GM21515 (cell line): ENCODE measurements around the gene PIP4K2A.

Experiments used
- ATAC-seq: cut with Tn5 transposase; IDR thresholded peaks from one replicate; pipeline ENCODE4 v1.9.1; 2021; ENCODE audit not compliant: unreplicated experiment

PIP4K2A gene

DNA sequence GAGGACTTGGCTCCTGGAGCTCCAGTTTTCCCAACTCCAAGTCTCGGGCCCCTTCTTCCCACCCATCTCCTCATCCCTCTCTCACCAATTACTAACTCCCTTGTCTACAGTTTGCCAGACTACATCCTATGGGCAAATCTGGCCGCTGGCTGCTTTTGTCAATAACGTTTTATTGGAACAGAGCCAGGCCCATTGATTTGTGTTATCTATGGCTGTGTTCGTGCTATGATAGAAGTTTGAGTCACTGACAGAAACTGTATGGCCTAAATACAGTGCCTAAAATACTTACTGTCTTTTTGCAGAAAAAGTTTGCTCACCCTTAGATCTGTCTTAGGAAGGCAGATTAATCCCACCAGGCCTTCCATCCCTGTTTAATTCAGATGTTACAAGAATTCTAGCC, 71.3 kb downstream of the PIP4K2A start:
- ATAC-seq = no peak

DNA sequence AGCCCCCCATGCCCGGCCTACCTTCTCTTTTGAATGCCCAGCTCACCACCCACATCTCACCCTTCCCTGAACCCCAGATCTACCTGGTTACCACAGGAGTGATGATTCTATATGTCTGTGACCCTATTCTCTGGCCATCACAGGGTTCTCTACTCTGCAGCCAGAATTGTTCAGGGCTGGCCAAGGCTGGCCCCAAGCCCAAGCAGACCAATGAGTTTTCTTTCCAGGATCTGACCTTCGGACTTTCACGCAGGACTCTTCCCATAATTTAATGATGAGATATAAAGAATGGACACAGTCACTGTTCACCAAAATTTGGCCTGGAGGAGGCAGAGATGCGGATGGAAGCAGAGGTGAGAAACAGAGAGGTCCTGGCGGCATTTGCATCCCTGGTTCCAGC, 72.6 kb downstream of the PIP4K2A start:
- no peak for ATAC-seq

DNA sequence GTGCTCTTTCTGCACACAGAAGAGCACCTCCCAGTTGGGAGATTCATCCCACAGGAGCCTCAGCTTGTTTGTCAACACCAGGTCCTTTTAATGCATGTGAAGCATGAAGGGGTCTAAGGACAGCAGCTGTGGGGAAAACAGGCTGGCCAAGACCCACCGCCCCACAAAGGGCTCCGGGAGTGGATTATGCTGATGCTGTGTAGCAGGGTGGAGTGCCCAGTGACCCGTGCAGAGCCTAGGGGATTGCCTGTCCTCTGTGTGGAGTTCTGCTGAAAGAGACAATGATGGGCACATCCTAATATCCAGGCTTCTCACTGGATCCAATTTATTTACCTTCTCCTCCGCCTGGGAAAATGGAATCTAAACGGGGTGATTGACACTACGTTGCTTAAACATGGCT, 74.0 kb downstream of the PIP4K2A start:
- ATAC-seq = no peak

DNA sequence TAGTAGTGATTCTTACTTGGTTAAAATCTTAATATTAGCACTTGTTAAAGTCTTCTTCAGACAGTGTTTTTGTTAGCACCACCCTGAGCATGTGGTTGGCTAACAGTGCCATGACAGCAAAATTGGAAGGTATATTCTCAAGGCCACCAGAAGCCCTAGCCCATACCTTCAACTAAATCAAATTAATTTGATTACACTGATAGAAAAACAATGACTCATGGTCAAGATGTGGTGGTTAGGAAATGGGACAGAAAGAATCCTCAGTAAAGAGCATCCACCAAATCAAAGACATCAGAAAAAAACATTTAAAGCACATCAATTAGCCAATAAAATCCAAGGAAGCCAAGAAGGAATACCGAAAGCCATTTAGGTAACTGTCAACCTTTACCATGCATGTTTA, 75.5 kb downstream of the PIP4K2A start:
- no peak for ATAC-seq

DNA sequence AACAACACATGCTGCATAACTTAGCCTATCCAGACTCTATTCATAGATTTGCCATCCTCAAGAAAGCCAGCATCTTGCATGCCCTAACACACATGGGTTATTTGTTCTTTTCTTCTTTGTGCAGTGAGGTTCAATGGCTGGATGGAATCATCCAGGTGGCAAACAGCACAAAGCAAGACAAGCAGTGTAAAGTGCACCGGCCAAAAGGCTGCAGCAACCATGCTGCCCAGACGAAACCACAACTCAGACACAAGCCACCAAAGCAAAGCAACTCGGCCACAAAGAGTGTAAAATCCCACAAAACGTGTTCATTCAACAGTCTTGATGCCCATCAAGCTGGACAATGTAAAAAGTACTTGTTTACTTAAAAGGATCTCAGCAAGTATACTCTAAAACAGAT, 76.9 kb downstream of the PIP4K2A start:
- ATAC-seq = no peak

DNA sequence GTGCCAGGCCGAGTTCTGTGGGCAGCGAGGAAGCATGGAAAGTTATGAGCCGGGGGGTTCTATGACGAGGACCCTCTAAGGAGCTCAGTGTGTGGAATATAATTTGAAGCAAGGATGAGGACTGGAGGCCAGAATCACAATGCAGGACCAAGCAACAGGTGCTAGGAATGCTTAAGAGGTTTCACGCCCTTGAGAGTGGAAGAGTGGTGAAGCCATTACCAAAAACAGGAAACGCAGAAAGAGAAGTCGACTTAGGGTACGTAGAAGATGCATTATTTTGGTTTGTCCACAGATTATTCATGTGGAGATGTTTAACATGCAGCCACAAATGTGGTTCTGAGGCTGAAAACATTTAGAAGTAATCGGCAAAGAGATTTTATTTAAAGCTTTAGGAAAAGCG, 78.7 kb downstream of the PIP4K2A start:
- ATAC-seq = no peak

DNA sequence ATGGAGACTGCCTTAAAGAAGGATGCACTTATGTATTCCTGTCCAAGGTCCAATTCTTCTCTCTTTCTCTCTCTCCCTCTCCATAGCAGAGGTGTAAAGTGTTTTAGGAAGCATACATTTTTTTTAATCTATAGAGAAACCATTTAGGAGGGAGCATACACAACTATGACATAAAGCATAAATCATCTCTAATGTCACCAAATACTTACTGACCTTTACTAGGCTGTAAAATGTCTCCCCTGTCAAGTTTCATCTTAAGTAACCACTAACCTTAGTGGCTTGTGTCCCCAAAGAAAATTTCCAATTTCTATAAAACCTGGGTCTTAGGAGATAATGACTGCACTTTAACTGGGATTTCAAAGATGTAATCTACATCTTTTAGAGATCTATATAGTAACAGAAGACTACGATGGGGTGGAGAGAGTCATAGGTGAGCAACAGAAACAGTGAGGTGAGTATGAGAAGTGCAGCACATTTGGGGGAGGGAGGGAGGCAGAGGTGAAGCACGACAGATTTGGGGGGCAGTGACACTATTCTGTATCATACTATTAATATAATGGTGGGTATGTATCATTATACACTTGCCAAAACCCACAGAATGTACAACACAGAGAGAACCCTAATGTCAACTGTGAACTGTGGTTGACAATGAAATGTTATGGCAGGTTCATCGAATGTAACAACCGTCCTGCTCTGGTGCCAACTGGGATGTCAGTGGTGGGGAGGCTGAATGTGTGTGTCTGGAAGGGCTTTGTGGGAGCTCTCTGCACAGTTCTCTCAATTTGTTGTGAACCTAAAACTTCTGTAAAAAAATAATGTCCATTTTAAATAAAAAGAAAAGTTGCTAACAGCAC, 79.5 kb downstream of the PIP4K2A start:
- no peak for ATAC-seq

DNA sequence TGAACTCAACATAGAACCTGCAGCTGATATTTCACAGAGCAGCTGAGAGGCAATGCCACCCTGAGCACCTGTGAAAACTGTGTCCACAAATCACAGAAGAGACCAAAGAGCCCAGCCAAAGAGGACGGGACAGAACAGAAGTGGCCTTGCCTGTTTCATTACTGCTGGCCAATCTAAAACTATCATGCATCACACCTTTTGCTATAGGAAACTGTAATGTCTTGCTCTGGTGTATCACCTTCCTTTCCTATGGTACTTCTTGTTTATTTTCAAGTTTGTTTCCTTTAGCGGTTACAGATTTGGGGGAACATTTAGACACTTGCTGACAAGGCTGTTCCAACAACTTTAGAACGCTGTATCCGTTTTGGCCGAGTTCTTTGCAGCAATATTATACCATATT, 80.3 kb downstream of the PIP4K2A start:
- no peak for ATAC-seq

DNA sequence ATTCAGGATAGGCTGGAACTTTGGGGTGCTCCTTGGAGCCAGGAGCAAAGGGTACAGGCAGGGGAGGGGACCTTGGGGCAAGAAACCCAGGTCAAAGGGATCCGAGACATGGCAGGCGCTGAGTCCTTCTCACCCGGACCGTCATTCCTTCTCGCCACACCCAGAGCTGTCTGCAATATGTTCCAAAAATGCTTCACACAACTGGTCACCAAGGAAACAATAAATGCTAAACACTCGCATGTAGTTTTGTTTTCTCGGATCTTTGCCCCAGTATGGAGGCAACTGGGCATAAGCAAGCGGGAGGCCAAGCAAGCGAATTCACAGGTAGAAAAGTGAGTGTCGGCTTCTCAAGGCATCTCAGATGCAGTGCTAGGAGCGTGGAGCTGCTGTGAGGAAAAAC, 80.8 kb downstream of the PIP4K2A start:
- no peak for ATAC-seq

DNA sequence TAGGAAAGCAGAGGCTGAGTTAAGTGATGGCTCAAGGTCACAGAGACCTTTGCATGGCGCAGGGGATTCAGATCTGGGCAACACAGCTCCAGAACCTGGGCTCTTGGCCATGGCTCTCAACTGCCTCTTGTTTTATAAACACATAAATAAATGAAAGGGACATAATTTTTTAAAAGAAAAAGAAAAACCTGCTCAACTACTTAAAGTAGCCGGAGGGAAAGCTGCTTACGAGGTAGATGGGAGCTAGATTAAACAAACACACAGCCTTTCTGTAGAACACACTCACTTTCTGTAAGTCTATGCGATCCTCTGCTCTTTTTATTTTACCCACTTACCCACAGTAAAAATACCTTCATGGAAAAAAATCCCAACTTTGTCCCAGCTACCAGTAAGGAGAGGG, 81.3 kb downstream of the PIP4K2A start:
- ATAC-seq = no peak

DNA sequence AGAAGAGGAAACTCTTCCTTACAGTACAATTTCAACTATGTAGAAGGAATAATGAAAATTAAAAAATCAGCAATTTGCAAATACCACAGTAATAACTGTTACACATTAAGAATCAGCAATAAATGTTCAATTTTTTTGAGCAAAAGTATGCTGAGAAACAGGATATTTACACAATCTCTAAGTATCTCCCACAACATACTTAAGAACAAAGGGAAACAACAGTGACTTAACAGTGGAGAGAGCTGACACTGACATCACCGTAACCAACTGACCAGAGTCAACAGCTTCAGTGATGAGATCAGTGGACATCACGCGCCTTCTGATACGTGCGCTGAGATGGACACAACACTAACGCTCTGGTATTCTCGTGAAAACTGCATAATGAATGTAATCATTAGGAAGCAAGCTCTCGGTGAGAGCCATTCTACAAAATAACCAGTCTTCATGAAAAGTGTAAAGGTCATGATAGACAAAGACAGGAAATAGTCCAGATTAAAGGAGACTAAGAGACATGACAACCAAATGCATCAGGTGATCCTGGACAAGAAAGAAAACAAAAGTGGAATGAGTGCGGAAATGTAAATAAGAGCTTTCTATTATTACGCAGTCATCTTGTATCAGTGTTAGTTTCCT, 82.6 kb downstream of the PIP4K2A start:
- no peak for ATAC-seq

DNA sequence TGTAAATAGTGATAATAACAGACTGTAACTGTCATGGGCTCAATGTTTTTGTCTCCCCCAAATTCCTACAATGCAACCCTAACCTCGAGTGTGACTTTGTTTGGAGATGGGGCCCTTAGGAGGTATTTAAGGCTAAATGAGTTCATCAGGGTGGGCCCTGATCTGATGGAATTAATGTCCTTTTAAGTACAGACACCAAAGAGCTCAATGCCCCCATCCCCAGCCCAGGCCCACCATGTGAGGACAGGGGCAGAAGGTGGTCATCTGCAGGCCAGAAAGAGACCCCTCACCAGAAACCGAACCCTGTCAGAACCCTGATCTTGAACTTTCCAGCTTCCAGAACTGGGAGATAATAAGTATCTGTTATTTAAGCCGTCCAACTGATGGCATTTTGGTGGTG, 83.2 kb downstream of the PIP4K2A start:
- ATAC-seq = no peak

DNA sequence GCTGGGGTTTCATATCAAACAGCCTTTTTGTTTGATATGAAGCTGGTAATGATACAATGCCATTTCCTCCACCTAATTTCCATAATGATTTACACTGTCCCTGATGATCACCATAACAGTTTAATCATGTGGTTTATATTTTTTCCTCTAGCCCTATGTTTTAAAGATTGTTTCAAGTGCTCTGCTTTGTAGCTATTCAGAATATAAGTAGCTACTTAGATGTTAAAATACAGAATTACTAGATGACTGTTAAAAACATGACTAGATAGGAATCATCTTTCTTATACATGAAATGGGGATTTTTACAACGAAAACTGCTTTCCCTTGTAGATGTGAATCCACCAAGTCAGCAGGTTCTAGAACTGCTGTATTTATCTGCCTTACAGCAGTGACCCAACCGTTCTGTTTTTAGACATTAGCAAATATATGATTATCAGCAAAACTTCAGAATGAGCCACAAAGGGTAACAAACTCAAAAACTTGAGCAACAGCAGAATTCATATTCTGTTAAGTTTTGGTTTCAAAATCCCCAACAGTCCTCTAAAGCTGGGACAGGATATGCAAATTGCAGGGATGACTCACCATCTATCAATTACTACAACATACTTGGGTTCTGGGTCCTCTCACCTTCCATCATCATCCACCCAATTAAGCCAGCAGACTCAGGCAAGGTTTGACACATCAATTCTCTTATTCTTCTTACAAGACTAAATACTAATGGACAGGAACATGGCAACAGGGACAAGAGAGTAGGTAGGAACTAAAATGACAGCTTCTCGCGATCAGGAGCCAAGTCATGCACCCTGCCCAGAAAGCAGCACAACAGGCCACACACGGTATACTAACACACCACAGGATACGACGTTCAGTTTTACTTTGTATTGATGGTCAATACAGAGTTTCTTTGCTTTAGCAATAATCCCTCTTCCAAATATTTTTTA, 83.9 kb downstream of the PIP4K2A start:
- ATAC-seq = peak; percentile 81

DNA sequence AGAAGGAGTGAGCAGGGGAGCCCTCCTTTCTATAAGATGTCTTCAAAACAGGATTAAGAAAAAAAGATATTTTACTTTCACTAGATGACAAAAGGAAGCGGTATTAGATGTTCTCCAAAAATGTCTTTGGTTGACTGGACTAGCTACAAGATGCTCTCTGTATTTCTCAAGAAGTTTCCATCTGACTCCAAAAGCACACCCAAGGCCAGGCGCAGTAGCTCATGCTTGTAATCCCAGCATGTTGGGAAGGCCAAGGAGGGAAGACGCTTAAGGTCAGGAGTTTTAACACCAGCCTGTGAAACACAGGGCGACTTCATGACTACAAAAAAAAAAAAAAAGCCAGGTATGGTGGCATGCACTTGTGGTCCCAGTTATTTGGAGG, 84.5 kb downstream of the PIP4K2A start:
- ATAC-seq = peak; percentile 34

DNA sequence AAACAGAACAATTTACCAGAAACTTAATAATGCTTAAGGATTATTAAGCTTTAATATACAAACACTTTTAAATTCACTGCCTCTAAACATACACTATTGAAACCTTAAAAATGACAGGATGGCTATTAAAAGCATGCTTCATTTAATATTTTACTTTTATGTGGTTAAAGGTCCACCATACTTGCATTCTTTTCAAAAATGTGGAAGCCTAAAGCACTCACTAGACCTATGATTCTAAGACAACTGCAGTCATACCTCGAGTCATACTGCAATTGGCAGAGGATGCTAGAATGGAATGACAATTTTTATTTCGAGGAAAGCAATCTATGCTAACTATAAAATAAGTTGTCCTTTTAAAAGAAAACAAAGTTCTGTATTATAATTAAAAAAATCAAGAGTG, 85.3 kb downstream of the PIP4K2A start:
- no peak for ATAC-seq

DNA sequence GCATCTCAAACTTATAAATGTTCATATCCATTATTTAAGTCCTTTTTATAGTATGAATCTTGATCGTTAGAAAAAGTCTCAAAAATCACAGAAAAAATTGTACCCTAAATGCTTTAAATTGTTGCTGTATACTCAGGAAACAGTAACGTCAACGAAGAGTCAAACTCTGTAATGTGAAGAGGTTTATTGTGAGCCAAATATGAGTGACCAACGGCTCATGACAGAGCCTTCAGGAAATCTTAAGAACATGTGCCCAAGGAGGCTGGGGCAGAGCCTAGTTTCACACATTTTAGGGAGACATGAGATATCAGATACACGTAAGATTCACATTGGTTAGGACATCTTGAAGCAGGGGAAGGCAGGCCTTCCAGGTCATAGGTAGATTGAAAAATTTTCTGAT, 86.1 kb downstream of the PIP4K2A start:
- no peak for ATAC-seq

DNA sequence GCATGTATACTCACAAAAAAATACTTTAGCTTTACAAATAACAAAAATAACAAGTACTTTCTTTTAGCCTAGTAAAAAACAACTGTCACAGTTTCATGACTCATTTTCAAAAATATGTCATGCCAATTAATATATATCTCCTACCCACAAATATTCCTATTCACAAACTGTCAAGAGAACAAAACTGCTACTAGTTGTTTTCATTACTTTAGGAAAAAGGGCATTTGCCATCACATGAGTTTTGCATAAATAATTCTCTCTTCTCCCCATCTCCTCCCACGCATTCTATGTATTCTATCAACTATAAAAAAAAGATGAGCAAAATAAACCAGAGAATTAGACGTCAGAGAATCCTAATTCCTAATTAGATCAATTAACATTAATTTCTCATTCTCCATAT, 87.6 kb downstream of the PIP4K2A start:
- ATAC-seq = no peak

DNA sequence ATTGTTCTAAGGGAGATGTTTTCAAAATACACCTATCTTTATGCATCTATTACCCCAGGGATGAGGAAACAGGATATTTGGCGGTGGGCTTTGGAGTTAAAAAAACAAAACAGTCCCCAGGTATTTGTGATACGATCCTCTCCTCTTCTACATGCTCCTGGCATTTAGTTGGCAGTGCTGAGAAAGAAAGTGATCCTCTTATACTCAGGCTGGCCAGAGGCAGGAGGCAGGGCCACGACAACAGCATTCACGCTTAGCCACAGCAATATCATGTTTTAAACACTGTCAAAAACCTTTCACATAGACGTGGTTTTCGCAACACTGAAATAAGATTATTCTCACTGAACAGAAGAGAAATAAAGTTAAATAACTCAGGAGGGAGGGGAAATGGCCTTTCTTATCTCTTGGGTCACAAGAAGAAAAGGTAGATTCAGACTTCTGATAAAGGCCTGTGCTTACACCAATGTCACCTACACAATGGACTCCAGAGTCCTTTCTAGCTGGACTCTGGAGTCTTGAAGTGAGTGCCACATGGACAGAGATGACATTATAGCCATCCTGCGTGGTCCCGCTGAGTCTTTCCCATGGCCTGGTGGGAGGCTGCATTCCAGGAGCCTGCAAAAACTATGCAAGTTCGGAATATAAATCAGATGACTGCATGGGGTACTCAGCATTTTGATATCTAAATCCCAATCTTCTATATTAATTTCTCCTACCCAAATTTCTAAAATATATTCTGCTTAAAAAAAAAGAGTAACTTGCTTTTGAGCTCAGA, 88.7 kb downstream of the PIP4K2A start:
- ATAC-seq = no peak

DNA sequence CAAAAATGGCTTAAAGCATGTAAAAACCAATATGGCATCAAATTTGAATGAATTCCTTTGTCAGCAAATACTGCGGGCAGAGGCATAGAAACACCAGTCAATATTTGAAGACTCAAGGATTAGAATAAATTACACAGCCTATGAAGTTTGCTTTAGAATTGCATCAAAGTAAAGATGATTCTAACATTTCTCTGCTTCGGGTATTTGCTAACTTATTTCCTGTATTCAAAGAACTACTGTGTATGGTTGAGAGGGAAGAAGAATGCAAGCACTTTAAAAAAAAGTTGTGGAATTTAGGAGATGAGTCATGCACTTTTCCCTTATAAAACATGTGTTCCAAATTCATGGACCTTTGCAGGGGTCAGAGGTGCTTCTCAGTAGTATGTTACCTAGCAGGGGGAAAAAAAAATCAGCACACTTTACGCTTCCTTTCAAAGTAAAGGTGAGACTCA, 90.1 kb downstream of the PIP4K2A start:
- no peak for ATAC-seq

DNA sequence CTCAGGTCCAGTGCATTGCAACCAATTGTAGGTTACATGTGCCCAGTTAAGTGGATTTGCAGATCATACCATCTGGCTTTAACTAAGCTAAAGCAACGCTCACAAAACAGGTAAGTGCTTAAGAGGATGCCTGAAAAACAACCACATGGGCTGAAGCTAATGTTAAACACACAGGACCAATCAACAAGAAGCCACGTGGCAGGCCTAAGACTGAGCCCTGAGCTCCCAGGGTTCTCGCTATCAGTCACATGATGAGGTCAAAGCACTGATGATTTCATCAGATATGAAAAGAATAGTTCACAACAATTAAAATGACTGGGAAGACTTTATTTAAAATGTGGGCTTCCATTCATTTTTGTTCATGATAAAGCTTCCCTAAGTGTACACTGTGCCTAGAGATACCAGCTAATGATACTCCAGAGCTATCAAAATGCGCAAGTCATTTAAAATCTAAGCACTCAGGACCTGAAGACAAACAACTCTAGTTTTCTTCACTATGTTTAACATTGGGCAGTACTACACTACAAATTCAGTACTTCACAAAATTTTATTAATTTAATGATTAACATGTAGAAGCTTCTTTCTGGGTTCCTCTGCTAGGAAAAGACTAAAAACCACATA, 90.6 kb downstream of the PIP4K2A start:
- ATAC-seq = no peak
